OCI-LY3 (cell line): ENCODE measurements around the gene GPX2.

ENCODE experiments used
- H2AFZ ChIP-seq: fragments of 200-600, 300-600 bp; shearing (Covaris generic); 2 replicates; pipeline ENCODE4 v1.6.0; 2014; ENCODE audit warnings: antibody characterized with exemption, low read depth, low read length
- H3K27ac ChIP-seq: fragments of 200-600, 300-600 bp; sonication (generic); 2 replicates; pipeline ENCODE4 v1.5.1; 2014; ENCODE audit warnings: mild to moderate bottlenecking, low read length, moderate library complexity, mixed read lengths
- H3K27me3 ChIP-seq: fragments of 200-600, 300-600 bp; sonication (generic); 2 replicates; pipeline ENCODE4 v1.6.1; 2014; ENCODE audit warnings: low read depth, low read length, mixed read lengths
- H3K36me3 ChIP-seq: fragments of 200-600, 300-600 bp; sonication (generic); replicated peaks from 2 replicates; pipeline ENCODE3; 2014; ENCODE audit warnings: low read depth, low read length, mixed read lengths
- H3K4me1 ChIP-seq: fragments of 300-600, 200-600 bp; sonication (generic); 2 replicates; pipeline ENCODE4 v1.6.1; 2014; ENCODE audit warnings: low read length, mixed read lengths
- H3K4me2 ChIP-seq: fragments of 200-600, 300-600 bp; sonication (generic); 2 replicates; pipeline ENCODE4 v1.6.1; 2014; ENCODE audit warnings: low read length, mixed read lengths
- H3K4me3 ChIP-seq: fragments of 300-600, 200-600 bp; sonication (generic); 2 replicates; pipeline ENCODE4 v1.5.1; 2014; ENCODE audit warnings: antibody characterized with exemption, mild to moderate bottlenecking, low read length, moderate library complexity
- H3K79me2 ChIP-seq: fragments of 300-600, 200-600 bp; shearing (Covaris generic); 2 replicates; pipeline ENCODE4 v1.6.1; 2014; ENCODE audit warnings: mild to moderate bottlenecking, low read length, mixed read lengths
- H3K9ac ChIP-seq: fragments of 300-600, 200-600 bp; shearing (Covaris generic); 2 replicates; pipeline ENCODE4 v1.6.0; 2014; ENCODE audit warnings: mild to moderate bottlenecking, low read length, moderate library complexity
- H3K9me3 ChIP-seq: fragments of 200-600, 300-600 bp; shearing (Covaris generic); 2 replicates; pipeline ENCODE4 v1.6.1; 2014; ENCODE audit warnings: low read length, mixed read lengths; ENCODE audit not compliant: insufficient read depth
- H4K20me1 ChIP-seq: fragments of 200-600, 300-600 bp; sonication (generic); 2 replicates; pipeline ENCODE4 v1.6.1; 2016; ENCODE audit warnings: low read length, mixed read lengths; ENCODE audit not compliant: insufficient read depth
- CTCF ChIP-seq: fragments of 200-600, 300-600 bp; sonication (generic); IDR thresholded peaks from 2 replicates; pipeline ENCODE4 v1.5.1; 2014; ENCODE audit warnings: antibody characterized with exemption, low read length, low read depth
- EZH2phosphoT487 ChIP-seq: fragments of 200-600 bp; shearing (Covaris generic); IDR thresholded peaks from 2 replicates; pipeline ENCODE4 v1.6.1; 2018; ENCODE audit warnings: antibody characterized with exemption, mixed run types, low read depth

GPX2 gene

GRCh38 chr14:64955297-64955696, 12.8 kb upstream of the GPX2 start:
- Histone ChIP-seq H3K36me3 (no peaks in the 10 kb centered on the region), H4K20me1 (no peaks in the 10 kb centered on the region), H3K9ac (no peak overlapping the region), H3K9me3 (no peaks in the 10 kb centered on the region), H3K27ac (no peak overlapping the region), H3K4me1 (no peaks in the 10 kb centered on the region), H3K4me3 (no peak overlapping the region), H3K4me2 (no peak overlapping the region), H3K79me2 (no peaks in the 10 kb centered on the region), H3K27me3 (no peaks in the 10 kb centered on the region), H2AFZ (no peak overlapping the region)
- TF ChIP-seq CTCF: no peak
- TF ChIP-seq EZH2phosphoT487: no peak

- Histone ChIP-seq H3K27ac (no peak overlapping the region), H3K27me3 (no peaks in the 10 kb centered on the region), H3K4me2 (no peak overlapping the region), H2AFZ (no peak overlapping the region), H3K4me1 (no peaks in the 10 kb centered on the region), H3K9me3 (no peaks in the 10 kb centered on the region), H3K9ac (no peak overlapping the region), H3K4me3 (no peak overlapping the region), H3K79me2 (no peaks in the 10 kb centered on the region), H4K20me1 (no peaks in the 10 kb centered on the region), H3K36me3 (no peaks in the 10 kb centered on the region)
- TF ChIP-seq EZH2phosphoT487: no peak
- no peak for TF ChIP-seq CTCF
These were observed 12.1 kb upstream of the GPX2 start for GRCh38 chr14:64954491-64955240.

- H3K4me3 ChIP-seq: no peak overlapping the region
- no peaks in the 10 kb centered on the region for H4K20me1 ChIP-seq
- H3K36me3 ChIP-seq: no peaks in the 10 kb centered on the region
- no peak overlapping the region for H3K27ac ChIP-seq
- no peak for TF ChIP-seq EZH2phosphoT487
- TF ChIP-seq CTCF: no peak
- no peak overlapping the region for H3K9ac ChIP-seq
- H3K79me2 ChIP-seq: no peaks in the 10 kb centered on the region
- H2AFZ ChIP-seq: no peak overlapping the region
- H3K4me2 ChIP-seq: no peak overlapping the region
- H3K4me1 ChIP-seq: no peaks in the 10 kb centered on the region
- no peaks in the 10 kb centered on the region for H3K9me3 ChIP-seq
- no peaks in the 10 kb centered on the region for H3K27me3 ChIP-seq
These were observed 11.1 kb upstream of the GPX2 start for GRCh38 chr14:64953661-64954060.

GRCh38 chr14:64953310-64953654, 10.7 kb upstream of the GPX2 start:
- no peak for TF ChIP-seq EZH2phosphoT487
- no peak for TF ChIP-seq CTCF
- no peaks in the 10 kb centered on the region for H3K4me1 ChIP-seq
- no peak overlapping the region for H2AFZ ChIP-seq
- H3K4me2 ChIP-seq: no peak overlapping the region
- H3K27ac ChIP-seq: no peak overlapping the region
- H3K79me2 ChIP-seq: no peaks in the 10 kb centered on the region
- no peaks in the 10 kb centered on the region for H4K20me1 ChIP-seq
- no peaks in the 10 kb centered on the region for H3K9me3 ChIP-seq
- no peaks in the 10 kb centered on the region for H3K36me3 ChIP-seq
- no peak overlapping the region for H3K4me3 ChIP-seq
- no peak overlapping the region for H3K9ac ChIP-seq
- no peaks in the 10 kb centered on the region for H3K27me3 ChIP-seq
